PC-9 (cell line): ENCODE data around the gene KISS1R.

Experiments
- CTCF ChIP-seq: fragments of 200-600 bp; sonication (generic); conservative IDR thresholded peaks from 2 replicates; pipeline ENCODE4 v1.6.1; 2017; ENCODE audit warnings: mixed run types, antibody characterized with exemption, mild to moderate bottlenecking, moderate library complexity
- EZH2 ChIP-seq: fragments of 200-600 bp; sonication (generic); IDR thresholded peaks from 2 replicates; pipeline ENCODE4 v1.8.0; 2017; ENCODE audit warnings: antibody characterized with exemption, low read depth

- TF ChIP-seq CTCF (no peak), EZH2 (no peak)
Observed at GRCh38 chr19:888581-889385, 28.4 kb upstream of the KISS1R start.
